GM15510 (cell line): ENCODE results near the gene SPRR2A.

Experiments used
- POLR2A ChIP-seq: IDR thresholded peaks from 3 replicates; pipeline ENCODE4 v1.6.1; 2011; ENCODE audit warnings: borderline replicate concordance; ENCODE audit not compliant: insufficient read length; ENCODE audit errors: extremely low read depth

Gene SPRR2A

DNA sequence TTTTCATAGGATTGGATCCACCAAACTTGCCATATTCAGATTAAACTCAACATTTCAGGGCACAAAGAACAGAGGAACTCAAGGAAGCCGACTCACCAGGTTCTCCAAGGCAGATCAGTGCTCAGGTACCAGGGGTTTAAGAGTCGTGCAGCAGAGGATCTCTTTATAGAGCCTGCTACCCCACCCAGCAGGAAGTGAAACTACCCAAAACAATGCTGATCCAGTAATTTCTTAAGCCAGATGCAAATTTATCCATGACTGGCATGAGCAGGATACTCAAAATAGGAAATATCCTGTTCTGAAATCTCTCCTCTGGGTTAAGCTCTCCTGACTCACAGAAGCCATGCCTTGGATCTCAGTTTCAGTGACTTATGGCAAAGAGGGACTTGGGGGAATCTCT, at the start of gene SPRR2A:
SPRR2A (minus strand) TSS at position 138 of the 400 bp plus-strand sequence. CDS start 777 bp downstream, outside the sequence.
- TF ChIP-seq POLR2A = no peak

DNA sequence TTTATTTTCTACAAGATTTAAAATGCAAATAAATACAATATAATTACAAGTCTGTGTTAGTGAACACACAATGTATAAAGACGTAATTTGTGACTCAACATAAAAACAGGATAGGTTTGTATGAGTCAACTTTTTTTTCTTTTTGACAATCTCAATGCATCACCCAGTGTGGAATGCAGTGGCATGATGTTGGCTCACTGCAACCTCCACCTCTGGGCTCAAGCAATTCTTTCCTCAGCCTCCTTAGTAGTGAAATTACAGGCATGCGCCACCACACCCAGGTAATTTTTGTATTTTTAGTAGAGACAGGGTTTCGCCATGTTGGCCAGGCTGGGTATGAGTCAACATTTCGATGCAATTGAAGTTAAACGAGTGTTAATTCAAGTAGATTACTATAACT, 42.9 kb upstream of the SPRR2A start:
- no peak for TF ChIP-seq POLR2A

DNA sequence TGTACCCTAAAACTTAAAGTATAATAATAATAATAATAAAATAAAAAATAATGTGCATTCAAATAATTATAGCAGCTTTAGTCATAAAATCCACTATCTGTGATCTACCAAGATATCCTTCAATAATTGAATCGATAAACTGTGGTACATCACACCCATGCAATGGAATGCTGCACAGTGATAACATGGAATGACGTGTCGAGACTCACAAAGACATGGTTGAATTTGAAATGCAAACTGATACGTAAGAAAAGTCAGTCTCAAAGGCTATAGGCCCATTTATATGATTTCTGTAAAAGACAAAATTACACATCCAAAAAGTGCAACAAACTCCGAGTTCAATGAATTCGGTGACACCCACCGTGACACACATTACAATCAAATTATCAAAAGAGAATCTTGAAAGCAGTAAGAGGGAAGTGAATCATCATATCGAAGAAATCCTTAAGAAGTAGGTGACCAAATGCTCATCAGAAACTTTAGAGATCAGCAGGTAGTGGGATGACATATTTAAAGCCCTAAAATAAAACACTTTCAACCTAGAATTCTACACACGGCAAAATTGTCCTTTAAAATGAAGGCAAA, 42.2 kb upstream of the SPRR2A start:
- no peak for TF ChIP-seq POLR2A

DNA sequence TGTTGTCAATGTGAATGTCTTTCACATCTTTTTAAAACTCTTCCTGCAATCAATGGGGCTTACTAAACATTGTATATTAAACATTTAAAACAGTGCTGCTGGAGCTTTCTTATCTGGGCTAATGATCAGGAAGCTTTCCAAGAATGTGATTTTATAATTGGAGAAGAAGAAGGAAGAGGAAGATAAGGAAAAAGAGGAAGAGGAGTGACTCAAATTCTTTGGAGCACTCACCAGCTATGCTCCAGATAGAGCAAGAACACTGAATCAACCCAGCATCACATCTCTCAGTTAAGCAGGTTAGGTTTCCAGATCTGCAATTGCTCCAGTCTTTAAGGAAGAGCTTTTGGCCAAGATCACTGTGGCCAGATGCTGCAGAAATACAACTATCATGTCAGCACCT, 38.5 kb upstream of the SPRR2A start:
- TF ChIP-seq POLR2A = no peak

DNA sequence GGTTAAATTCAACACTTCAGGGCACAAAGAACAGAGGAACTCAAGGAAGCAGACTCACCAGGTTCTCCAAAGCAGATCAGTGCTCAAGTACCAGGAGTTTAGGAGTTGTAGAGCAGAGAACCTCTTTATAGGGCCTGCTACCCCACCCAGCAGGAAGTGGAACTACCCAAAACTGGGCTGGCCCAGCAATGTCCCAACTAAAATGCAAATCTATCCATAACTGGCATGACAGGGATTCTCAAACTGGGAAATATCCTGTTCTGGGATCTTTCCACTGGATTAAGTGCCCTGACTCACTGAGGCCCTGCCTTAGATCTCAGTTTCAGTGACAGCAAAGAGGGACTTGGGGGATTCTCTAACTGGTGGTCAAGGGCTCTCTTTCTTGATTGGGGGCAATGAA, 37.1 kb upstream of the SPRR2A start, which contains the start of gene SPRR2E:
SPRR2E (minus strand) TSS at position 101 of the 400 bp plus-strand sequence. CDS start 775 bp downstream, outside the sequence.
- no peak for TF ChIP-seq POLR2A

DNA sequence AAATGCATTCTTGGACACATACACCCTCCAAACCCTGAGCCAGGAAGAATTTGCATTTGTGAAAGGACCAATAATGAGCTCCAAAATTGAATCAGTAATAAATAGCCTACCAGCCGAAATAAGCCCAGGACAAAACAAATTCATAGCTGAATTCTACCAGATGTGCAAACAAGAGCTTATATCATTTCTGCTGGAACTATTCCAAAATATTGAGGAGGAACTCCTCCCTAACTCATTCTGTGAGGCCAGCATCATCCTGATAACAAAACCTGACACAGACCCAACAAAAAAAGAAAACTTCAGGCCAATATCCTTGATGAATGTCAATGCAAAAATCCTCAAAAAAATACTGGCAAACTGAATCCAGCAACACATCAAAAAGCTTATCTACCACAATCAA, 30.3 kb upstream of the SPRR2A start:
- no peak for TF ChIP-seq POLR2A

DNA sequence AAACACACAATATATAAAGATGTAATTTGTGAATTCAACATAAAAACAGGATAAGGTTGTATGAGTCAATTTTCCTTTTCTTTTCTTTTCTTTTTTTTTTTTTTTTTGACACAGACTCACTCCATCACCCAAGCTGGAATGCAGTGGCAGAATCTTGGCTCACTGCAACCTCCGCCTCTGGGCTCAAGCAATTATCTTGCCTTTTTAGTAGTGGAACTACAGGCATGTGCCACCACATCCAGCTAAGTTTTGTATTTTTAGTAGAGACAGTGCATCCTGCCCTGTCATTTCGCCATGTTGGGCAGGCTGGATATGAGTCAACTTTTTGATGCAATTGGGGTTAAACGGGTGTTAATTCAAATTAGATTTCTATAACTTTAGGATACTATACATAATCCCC, 24.4 kb upstream of the SPRR2A start:
- no peak for TF ChIP-seq POLR2A

DNA sequence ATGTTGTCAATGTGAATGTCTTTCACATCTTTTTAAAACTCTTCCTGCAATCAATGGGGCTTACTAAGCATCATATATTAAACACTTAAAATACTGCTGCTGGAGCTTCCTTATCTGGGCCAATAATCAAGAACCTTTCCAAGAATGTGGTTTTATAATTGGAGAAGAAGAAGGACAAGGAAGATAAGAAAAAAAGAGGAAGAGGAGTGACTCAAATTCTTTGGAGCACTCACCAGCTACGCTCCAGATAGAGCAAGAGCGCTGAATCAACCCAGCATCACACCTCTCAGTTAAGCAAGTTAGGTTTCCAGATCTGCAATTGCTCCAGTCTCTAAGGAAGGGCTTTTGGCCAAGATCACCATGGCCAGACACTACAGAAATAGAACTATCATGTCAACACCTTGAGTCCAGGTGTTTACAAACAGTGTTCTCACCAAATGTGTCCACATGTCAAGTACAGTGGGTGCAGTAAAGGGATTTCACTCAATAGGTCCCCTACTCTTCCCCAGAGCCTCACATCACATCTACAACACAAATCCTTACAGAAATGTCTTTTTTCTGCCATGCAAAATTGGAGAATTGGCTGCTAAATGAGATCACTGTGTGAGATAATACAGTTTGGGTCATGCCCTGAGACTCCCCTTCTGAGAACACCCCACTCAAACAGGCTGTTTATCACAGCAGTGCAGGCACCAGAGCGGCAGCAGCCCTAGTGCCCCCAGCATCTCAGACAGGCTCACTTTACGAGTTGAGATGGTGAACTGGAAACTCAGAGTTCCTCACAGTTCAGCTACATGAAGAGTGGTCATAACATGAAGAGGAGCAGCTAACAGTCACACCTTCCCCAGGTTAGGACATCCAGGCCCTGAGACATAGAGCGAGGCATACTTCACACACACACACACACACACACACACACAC, 15.8 kb upstream of the SPRR2A start:
- no peak for TF ChIP-seq POLR2A

DNA sequence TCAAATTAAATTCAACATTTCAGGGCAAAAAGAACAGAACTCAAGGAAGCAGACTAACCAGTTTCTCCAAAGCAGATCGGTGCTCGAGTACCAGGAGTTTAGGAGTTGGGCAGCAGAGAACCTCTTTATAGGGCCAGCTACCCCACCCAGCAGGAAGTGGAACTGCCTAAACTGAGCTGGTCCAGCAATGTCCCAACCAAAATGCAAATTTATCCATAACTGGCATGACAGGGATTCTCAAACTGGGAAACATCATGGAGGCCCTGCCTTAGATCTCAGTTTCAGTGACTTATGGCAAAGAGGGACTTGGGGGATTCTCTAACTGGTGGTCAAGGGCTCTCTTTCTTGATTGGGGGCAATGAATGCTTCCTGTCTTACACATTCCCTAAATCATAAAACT, 14.2 kb upstream of the SPRR2A start, which contains the start of gene SPRR2B:
SPRR2B (minus strand) TSS at position 101 of the 400 bp plus-strand sequence. CDS start 772 bp downstream, outside the sequence.
- TF ChIP-seq POLR2A = no peak

DNA sequence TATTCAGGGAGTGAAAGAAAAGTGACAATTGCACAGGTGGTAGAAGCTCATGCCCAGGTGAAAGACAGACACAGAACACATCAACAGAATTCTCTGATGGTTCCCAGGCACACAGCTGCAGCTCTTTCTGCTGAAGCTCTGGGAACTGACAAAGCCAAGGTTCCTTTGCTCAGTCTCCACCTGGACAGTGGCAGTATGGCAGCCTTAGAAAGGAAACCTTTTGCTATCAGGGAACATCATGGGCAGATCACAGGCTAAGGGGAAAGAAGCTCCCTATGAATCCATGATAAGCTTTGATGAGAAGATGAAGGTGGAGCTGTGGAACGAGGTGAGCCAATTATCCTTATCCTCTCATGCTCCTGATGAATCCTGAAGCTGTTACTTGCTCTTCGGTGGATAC, 12.9 kb upstream of the SPRR2A start:
- TF ChIP-seq POLR2A = no peak

DNA sequence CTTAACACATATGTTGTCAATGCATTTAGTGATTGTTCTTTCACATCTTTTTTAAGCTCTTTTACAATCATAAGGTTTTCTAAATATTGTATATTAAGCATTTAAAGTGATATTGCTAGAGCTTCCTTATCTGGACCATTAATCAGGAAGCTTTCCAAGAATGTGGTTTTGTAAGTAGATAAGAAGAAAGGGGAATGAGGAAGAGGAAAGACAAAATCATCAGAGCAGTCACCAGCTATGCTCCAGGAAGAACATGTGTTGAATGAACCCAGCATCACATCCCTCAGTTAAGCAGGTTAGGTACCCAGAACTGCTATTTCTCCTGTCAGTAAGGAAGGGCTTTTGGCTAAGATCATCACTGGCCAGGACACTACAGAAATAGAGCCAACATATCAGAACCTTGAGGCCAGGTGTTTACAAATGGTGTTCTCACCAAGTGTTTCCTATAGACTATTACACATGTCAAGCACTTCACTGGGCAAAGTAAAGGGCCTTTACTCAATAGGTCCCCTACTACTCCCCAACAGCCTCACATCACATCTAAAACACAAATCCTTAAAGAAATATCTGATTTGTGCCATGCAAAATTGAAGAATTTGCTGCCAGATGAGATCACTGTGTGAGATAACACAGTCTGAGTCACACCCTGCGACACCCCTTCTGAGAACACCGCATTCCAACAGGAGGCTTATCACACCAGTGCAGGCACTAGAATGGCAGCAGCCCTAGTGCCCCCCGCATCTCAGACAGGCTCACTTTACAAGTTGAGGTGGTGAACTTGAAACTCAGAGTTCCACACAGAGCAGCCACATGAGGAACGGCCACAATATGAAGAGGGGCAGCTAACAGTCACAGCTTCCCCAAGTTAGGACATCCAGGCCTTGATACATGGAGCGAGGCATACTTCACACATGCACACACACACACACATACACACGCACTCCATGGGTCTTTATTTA, 1.8 kb upstream of the SPRR2A start:
- TF ChIP-seq POLR2A = no peak

DNA sequence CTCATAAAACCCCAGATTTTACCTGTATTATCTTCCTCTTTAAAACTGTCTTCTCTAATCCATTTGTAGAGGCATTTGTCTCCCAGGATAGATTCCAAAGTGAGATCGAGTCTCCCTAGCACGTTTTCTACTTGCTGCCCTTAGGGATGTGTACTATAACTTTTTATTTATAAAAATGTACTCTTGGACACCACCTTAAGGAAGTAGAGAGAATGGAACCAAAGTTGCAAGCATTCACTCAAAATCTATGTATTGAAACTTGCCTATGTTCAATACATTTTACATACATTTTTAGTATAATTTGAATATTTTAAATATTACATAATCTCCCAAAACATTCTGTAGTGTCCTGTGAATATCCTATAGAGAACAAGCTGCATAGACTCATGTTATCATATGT, 842 bp upstream of the SPRR2A start:
- TF ChIP-seq POLR2A = no peak

DNA sequence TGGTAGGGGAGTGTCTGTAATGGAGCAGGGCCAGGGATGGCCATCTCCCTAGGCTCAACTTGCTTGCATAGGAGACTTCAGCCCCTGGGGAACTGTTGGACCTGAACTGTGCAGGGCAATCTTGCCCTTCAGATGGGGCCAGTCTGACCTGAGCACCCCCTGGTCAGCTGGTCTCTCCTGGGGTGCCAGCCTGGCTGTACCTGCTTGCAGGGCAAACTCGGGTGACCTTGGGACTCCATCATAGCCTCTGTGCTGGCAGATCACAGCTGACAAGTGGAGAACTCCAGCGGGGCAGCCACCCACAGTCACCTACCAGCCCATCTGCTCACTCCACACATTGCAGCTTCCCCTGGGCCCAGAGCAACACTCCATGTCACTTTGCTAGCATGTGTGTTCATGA, 8.1 kb downstream of the SPRR2A start:
- no peak for TF ChIP-seq POLR2A

DNA sequence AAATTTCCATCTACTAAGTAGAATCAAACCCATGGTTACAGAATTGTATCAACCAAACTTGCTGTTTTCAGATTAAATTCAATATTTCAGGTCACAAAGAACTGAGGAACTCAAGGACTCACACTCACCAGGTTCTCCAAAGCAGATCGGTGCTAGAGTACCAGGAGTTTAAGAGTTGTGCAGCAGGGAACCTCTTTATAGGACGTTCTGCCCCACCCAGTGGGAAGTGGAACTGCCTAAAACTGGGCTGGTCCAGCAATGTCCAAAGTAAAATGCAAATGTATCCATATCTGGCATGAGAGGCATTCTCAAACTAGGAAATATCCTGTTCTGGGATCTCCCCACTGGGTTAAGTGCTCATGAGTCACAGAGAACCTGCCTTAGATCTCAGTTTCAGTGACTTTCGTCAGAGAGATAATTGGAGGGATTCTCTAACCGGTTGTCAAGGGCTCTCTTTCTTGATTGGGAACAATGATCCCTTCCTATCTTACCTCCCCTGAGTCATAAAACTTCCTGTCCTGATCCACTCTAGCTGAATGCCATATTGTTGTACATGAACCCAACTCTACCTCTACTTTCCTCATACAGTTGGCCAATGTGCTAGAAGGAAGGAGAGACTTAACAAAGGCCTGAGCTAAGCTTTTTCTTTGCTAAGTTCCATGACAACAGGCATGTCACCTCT, 16.2 kb downstream of the SPRR2A start, which contains the start of gene SPRR2D:
SPRR2D (minus strand) TSS at position 171 of the 682 bp plus-strand sequence. CDS start 774 bp downstream, outside the sequence.
- no peak for TF ChIP-seq POLR2A

DNA sequence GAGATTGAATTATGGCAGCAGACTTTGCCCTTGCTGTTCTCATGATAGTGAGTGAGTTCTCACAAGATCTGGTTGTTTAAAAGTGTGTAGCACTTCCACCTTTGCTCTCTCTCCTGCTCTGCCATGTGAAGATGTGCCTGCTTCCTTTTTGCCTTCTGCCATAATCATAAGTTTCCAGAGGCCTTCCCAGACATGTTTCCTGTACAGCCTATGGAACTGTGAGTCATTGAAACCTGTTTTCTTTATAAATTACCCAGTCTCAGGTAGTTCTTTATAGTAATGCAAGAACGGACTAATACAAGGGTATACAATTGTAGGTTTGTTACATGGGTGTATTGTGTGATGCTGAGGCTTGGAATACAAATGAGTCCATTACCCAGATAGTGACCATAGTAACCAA, 22.1 kb downstream of the SPRR2A start:
- TF ChIP-seq POLR2A = no peak
